ENCODE measurements around the gene TMPO.

DNA sequence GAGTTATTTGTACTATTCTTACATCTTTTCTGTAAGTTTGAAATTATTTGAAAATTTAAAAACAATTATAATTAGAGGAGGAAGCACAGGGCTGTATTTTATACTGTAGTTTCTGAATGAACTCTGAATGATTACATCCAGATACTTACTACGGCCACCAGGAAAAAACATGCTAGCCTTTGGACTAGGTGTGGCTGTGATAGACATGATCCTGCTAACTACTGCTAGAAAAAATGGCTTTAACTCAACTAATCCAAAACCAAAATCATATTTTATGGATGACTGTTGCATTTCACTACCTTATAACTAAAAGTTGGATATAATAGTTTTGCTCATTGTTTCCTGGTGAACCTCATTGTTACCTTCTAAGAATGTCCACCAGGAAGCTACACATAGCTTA, 63.0 kb downstream of the TMPO start:
- TF ChIP-seq POLR2A (IDR thresholded peaks at IDR 0.05), result no peak
- TF ChIP-seq, protein P1, sequence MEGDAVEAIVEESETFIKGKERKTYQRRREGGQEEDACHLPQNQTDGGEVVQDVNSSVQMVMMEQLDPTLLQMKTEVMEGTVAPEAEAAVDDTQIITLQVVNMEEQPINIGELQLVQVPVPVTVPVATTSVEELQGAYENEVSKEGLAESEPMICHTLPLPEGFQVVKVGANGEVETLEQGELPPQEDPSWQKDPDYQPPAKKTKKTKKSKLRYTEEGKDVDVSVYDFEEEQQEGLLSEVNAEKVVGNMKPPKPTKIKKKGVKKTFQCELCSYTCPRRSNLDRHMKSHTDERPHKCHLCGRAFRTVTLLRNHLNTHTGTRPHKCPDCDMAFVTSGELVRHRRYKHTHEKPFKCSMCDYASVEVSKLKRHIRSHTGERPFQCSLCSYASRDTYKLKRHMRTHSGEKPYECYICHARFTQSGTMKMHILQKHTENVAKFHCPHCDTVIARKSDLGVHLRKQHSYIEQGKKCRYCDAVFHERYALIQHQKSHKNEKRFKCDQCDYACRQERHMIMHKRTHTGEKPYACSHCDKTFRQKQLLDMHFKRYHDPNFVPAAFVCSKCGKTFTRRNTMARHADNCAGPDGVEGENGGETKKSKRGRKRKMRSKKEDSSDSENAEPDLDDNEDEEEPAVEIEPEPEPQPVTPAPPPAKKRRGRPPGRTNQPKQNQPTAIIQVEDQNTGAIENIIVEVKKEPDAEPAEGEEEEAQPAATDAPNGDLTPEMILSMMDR (IDR thresholded peaks at IDR 0.05), result no peak
- TF ChIP-seq POLR2AphosphoS5 (IDR thresholded peaks at IDR 0.05; ENCODE audit: insufficient read depth in 1 of 2, low read depth in 1 of 2), result no peak

Data from vagina (tissue), 2 donors.